SU-DHL-6 (cell line): Measurements from ENCODE around the gene TMEM62.
"Not testable (repeated sequence)": the region's sequence is repeated elsewhere in the genome, so short reads cannot be mapped to it uniquely, and the experiment has no call there.

Experiments used
- CTCF ChIP-seq: fragments of 200-600 bp; sonication (generic); IDR thresholded peaks from one replicate; pipeline ENCODE4 v1.5.1; 2017; ENCODE audit warnings: antibody characterized with exemption, mild to moderate bottlenecking, low read length, moderate library complexity; ENCODE audit not compliant: insufficient read depth, poor library complexity, severe bottlenecking
- EZH2phosphoT487 ChIP-seq: fragments of 200-600 bp; sonication (generic), shearing (Covaris generic); conservative IDR thresholded peaks from 2 replicates; pipeline ENCODE4 v1.6.1; 2018; ENCODE audit warnings: mild to moderate bottlenecking, antibody characterized with exemption, low read length, moderate library complexity, mixed read lengths

DNA sequence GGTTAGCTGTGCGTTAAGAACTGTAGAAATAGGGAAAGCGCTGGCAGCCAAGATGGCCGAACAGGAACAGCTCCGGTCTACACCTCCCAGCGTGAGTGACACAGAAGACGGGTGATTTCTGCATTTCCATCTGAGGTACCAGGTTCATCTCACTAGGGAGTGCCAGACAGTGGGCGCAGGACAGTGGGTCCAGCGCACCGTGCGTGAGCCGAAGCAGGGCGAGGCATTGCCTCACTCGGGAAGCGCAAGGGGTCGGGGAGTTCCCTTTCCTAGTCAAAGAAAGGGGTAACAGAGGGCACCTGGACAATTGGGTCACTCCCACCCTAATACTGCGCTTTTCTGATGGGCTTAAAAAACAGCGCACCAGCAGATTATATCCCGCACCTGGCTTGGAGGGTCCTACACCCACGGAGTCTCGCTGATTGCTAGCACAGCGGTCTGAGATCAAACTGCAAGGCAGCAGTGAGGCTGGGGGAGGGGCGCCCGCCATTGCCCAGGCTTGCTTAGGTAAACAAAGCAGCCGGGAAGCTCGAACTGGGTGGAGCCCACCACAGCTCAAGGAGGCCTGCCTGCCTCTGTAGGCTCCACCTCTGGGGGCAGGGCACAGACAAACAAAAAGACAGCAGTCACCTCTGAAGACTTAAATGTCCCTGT lies 42.4 kb downstream of the TMEM62 start:
- not testable (repeated sequence) for TF ChIP-seq CTCF, EZH2phosphoT487
